ENCODE data around the gene AP5S1. TPM values are rescaled to one million over a fixed set of nuclear protein-coding genes. Genes with fewer than 3 reads are reported as not detected.

The AP5S1 gene
- total and polyA plus RNA-seq, 2 of the 13 experiments (the other 11 are each of a cell fraction or from before 2014, with no cell fraction given): 7.9 to 23.2 TPM

- no peak for TF ChIP-seq YEATS2 (CRISPR knock-in tag; IDR thresholded peaks at IDR 0.05; ENCODE audit: borderline replicate concordance)
- TF ChIP-seq KLF11 (CRISPR knock-in tag; IDR thresholded peaks at IDR 0.05): no peak
- TF ChIP-seq RFXANK (CRISPR knock-in tag; IDR thresholded peaks at IDR 0.05): no peak
- no peak for TF ChIP-seq MYC (CRISPR knock-in tag; IDR thresholded peaks at IDR 0.05; ENCODE audit: borderline replicate concordance)
- no peak for TF ChIP-seq ZSCAN22 (CRISPR knock-in tag; IDR thresholded peaks at IDR 0.05)
- no peak for TF ChIP-seq FOXO1 (CRISPR knock-in tag; IDR thresholded peaks at IDR 0.05)
- no peak for TF ChIP-seq ZNF580 (CRISPR knock-in tag; IDR thresholded peaks at IDR 0.05; ENCODE audit: borderline replicate concordance, low read depth)
- TF ChIP-seq ZNF720 (CRISPR knock-in tag; IDR thresholded peaks at IDR 0.05): peak; percentile 74; the same call in 1 of the 2 replicates
- TF ChIP-seq ZNF17 (CRISPR knock-in tag; IDR thresholded peaks at IDR 0.05): no peak
- TF ChIP-seq ZFP36L2 (CRISPR knock-in tag; IDR thresholded peaks at IDR 0.05): no peak
- no peak for TF ChIP-seq KIAA2018 (CRISPR knock-in tag; IDR thresholded peaks at IDR 0.05; ENCODE audit: borderline replicate concordance)
- no peak for TF ChIP-seq ZSCAN25 (CRISPR knock-in tag; IDR thresholded peaks at IDR 0.05)
- no peak for TF ChIP-seq ZNF207 (IDR thresholded peaks at IDR 0.05; ENCODE audit: borderline replicate concordance)
- no peak for TF ChIP-seq FOXM1 (CRISPR knock-in tag; IDR thresholded peaks at IDR 0.05)
- TF ChIP-seq PATZ1 (CRISPR knock-in tag; IDR thresholded peaks at IDR 0.05): no peak; the same call in 1 of the 2 replicates
- no peak for TF ChIP-seq TBX2 (CRISPR knock-in tag; IDR thresholded peaks at IDR 0.05; ENCODE audit: borderline replicate concordance)
- no peak for TF ChIP-seq TIGD3 (CRISPR knock-in tag; IDR thresholded peaks at IDR 0.05; ENCODE audit: borderline replicate concordance)
- TF ChIP-seq ZKSCAN8 (CRISPR knock-in tag; IDR thresholded peaks at IDR 0.05; ENCODE audit: borderline replicate concordance): 0 out of 2 replicates have a peak, but pooled peaks have one; percentile 13
- TF ChIP-seq PLSCR1 (CRISPR knock-in tag; IDR thresholded peaks at IDR 0.05; ENCODE audit: borderline replicate concordance): no peak
Observed at GRCh38 chr20:3847429-3847940, 27.1 kb downstream of the AP5S1 start (continued).

All from HepG2 (cell line).